CD4-positive, alpha-beta T cell treated with Interleukin-6 for 4 hours (primary cell): ENCODE results near the gene FOXJ1.

Experiments
- DNase-seq: peaks from one replicate; pipeline ENCODE4 v3.0.0-alpha.2; 2020; ENCODE audit warnings: mixed read lengths

Gene FOXJ1

GRCh38 chr17:76139801-76140660, 1.0 kb downstream of the FOXJ1 start:
- peak; percentile 50 for DNase-seq

DNA sequence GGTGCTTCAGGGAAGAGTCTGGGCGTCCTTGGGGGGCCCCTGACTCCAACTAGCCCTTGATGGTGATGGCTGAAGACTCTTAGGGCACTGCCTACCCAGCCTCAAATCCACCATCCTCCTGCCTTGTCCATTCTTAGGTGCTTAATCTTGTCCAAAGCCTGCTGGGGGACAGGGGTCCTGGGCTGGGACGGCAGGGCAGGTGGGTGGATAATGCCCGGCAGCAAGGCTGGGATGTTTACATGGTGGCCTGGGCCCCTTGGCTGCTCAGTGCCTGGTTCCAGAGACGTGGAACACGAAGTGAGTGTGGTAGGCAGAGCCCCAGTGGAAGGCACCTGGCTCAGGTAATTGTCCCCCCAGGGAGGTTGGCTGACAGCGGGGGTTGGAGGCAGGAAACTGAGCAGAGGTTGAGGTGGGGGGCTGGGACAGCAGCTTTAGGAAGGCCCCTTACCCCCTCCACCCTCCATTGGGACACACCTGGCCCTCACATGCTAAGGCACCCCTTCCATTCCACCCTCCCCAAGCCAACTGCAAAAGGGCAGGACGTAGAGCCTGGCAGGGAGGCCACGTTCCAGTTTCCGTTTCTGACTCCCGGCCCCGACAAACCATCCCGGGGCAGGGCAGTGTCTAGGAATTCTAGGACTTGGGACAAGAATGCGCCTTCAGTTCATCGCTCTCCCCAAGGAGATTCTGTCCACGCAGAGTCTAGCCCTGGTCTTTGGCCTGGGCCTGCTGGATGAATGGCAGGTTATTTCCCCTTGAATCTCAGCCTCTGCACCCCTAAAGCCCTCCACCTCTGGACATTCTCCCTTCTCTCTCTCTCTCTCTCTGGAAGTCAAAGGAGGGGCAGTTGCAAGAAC, 1.9 kb downstream of the FOXJ1 start:
- no peak for DNase-seq

- DNase-seq = no peak
Observed at GRCh38 chr17:76138234-76138895, 2.7 kb downstream of the FOXJ1 start.

GRCh38 chr17:76137351-76138233, 3.5 kb downstream of the FOXJ1 start:
- no peak for DNase-seq

GRCh38 chr17:76137001-76137350, 4.1 kb downstream of the FOXJ1 start:
- no peak for DNase-seq

DNA sequence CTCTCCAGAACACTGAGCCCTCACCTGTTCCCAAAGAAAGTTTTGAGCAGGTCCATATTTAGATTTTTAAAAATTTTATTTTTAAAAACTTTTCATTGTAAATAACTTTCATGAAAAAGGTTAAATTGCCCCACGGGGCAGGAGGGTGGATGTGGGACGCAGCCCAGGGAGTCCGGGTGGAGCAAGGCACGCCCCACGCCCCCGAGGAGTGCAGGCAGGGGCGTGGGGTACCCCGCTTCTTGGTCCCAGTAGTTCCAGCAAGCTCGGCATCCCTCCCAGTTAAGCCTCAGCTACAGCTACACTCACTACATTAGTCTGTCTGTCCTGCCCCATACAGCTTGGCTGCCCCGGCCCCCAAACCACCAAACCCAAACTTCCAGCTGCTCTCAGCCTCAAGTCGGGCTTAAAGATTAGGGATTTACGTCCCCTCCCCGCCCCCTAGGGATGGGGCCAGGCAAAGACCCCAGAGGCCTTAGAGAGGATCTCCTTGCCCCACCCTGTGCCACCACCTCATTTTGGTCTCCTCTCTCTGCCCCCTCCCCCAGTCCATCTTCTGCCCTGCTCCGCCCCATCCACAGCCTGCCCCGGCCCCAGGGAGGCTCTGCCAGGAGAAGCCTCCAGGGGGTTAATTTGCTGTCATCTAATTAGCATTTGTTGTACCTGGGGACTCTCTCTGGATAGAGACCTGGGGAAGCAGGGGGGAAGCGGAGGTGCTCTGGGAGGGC, 4.6 kb downstream of the FOXJ1 start:
- no peak for DNase-seq

GRCh38 chr17:76135810-76136188, 5.2 kb downstream of the FOXJ1 start:
- DNase-seq = no peak

DNA sequence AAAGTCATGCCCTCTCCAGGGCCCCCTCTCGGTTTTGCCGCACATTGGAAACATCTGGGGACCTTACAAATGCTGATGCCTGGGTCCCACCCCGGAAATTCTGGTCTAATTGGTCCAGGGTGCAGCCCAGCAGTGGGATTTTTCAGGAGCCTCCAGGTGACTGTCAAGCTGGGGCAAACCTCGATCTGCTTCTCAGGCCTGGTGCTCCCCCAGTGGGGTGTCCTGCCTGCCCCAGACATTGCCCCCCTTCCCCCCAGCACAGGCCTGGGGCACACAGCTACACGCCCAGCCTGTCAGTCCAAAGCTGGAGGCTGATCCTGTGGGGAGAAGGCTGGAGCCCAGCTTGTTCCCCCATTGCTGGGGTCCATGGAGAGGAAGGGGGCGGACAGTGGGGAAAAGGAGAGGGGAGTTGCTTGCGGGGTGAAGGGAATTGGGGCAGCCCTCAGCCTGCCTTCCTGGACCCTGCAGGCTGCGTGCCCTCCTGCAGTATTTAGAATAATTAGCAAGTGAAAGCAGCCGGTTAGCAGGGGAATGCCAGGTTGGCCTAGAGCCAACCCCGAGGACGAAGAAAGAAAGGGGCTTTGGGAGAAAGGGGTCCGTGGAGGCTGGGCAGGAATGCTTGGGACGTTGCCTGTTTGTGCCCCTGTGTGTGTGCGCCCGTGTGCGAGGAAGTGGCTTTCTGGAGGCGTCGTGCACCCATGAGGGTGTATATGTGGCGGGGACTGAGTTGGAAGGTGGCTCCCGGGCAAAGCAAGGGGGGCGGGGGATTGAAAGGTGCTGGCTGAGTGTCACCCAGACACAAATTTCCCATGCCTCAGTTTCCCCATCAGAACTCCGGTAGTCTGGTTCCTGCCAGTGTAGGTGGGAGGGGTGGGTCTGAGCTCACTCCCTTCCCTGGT, 5.9 kb downstream of the FOXJ1 start:
- DNase-seq = peak; percentile 39

DNA sequence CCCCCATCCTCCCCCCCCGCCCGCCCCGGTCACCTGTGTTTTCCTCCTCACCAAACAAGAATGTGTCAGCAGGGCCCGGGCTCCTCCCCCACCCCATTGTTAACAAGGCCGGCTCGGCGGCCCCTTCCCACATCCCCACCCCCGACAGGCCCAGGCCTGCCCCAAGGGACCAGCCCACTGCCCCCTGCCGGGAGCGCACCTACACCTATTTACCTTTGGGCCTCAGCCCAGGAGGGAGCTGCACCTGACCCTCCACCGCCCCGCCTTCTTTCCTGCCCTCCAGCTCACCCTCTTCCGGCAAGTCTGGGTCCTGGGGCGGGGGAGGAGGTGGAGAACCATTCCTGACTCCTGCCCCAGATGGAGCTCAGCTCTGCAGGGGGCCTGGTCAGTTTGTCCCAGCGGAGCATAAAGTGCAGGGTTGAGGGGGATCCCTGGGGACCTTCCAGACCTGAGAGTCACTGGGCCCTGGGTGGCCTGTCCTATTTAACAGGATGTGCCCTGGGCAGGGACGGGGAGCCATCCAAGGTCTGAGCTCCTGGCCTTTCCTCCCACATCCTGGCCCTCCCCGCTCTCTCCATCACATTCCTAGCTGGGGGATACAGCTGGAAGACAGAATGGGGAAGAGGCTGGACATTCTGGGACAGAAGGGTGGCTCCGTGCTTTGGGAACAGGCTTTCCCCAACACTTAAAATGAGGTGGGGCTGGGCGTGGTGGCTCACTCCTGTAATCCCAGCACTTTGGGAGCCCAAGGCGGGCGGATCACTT, 8.3 kb downstream of the FOXJ1 start:
- DNase-seq = no peak

GRCh38 chr17:76131692-76132573, 9.1 kb downstream of the FOXJ1 start:
- DNase-seq = no peak

- DNase-seq = no peak
Observed at GRCh38 chr17:76131051-76131691, 9.9 kb downstream of the FOXJ1 start.

DNA sequence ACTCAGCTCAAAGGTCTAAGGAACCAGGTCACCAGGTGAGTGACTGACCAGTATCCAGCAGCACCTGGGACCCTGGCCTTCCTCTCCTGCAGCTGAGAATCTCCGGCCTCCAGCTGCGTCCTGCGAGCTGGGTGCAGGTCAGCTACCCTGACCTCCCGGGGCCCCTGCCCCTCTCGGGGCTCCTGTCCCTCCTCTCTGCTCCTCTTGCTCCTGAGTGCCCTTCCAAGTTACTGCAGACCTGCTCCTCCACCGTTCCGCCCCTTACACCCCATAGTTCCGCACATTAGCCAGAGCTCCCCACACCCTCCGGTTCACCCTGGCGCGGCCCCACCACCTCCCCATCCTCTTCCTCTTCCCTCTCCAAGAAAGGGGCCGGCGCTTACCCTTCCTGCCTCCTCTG, 10.6 kb downstream of the FOXJ1 start:
- DNase-seq = no peak

DNA sequence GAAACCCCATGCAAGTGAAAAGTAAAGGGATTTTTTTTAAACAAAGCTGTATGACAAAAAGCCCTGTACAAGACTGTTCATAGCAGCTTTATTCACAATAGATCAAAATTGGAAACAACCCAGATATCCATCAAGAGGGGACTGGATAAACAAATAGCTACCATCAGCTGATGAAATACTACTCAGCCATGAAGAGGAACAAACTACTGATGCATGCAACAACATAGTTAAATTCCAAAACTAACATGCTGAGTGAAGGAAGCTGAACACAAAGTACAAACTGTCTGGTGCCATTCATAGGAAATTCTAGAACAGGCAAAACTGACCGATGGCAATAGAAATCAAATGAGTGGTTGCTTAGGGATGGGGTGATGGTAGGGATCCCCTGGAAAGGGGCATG, 15.1 kb downstream of the FOXJ1 start:
- DNase-seq = no peak

DNA sequence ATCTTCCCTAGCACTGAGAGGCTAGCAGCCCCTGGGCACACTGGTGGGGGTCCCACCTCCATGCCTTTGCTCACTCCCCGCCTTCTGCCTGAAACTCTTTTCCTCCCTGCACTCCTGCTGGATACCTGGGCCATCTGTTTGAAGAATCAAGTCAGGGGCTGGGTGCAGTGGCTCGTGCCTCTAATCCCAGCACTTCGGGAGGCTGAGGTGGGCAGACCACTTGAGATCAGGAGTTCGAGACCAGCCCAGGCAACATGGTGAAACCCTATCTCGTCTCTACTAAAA, 15.7 kb downstream of the FOXJ1 start:
- no peak for DNase-seq

GRCh38 chr17:76124582-76125390, 16.3 kb downstream of the FOXJ1 start:
- no peak for DNase-seq

DNA sequence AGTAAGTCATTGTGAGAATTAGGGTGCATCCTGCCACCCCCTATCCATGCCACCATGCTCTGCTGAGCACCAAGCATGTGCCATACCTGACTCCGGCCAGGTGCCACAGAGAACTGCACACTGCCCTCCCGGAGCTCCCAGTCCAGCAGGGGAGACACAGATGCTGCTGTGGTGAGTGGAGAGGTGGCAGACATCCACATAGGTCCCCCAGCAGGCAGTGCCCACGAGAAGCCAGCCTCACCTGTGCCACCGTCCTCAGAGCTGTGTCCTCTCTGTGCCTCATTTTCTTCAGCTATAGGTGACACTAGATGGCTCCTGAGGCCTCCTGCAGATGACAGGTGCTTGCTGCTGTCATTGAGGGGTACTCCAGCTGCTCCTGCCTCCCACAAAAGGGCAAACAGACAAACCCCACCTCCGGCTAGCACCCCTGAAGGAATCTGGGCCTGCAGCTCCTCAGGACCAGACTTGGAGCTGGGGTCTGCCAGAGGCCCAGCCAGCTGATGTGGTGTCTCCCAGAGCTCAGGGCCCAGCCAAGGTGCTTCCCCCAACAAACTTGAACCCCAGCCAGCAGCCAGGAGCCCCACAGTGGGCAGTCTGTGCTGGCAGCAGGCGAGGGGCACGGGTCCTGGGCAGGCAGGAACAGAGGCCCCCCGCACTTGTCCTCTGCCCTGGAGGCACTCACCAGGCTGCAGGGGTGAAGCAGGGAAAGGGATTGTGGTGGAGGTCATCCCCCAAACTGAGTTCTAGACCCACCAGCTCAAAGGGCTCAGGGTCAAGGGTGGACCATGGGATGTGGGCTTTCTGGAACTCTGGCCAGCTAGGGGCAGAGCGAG, 17.1 kb downstream of the FOXJ1 start:
- DNase-seq = no peak

DNA sequence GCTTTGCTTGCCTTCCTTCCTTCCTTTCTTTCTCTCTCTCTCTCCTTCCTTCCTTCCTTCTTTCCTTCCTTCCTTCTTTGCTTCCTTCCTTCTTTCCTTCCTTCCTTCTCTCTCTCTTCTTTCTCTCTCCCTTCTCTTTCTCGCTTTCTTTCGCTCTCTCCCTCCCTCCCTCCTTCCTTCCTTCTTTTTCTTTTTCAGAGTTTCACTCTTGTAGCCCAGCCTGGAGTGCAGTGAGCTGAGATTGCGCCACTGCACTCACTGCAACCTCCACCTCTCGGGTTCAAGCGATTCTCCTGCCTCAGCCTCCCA, 17.9 kb downstream of the FOXJ1 start:
- DNase-seq = no peak
